ENCODE data around the gene CEPT1. TPM values are rescaled to one million over a fixed set of nuclear protein-coding genes. Genes with fewer than 3 reads are reported as not detected.

CEPT1 gene
- total and polyA plus RNA-seq, 2 experiments from 2014 or later = 22.3 to 51.7 TPM

DNA sequence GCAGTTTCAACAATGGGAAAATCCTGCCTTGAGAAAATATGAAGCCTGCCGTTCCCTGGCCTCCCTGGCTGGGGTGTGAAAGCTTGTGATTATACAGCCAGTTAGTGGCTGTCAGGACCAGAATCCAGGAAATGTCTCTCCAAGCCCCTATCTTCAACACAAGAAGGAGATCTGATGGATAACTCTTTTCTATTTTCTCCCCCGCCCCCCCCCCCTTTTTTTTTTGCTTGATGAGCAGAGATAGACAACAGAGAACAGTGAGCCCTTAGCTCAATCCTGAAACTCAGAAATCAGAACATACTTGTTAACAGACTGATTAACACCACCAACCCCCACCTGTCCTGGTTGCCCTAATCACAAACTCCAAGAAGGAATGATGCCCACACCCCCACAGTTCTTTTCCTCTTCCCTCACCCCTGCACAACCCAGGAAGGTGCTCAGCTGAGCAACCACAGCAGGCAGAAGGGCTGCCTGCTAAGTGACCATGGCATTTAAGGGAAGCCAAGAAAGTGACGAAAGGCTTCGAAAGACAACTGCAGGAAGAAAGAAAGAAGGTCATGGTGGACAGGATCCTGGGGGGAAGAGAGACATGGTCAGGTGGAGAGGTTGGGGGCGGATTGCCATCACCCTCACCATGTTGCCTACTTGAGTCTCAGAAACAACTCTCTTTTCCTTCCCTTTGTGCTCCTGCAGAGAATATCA, 72.8 kb downstream of the CEPT1 start:
- Histone ChIP-seq H3K27ac (peak overlapping the region; percentile 55), H3K36me3 (replicated peaks; ENCODE audit: insufficient read depth, low read depth) (no peaks in the 10 kb centered on the region)

DNA sequence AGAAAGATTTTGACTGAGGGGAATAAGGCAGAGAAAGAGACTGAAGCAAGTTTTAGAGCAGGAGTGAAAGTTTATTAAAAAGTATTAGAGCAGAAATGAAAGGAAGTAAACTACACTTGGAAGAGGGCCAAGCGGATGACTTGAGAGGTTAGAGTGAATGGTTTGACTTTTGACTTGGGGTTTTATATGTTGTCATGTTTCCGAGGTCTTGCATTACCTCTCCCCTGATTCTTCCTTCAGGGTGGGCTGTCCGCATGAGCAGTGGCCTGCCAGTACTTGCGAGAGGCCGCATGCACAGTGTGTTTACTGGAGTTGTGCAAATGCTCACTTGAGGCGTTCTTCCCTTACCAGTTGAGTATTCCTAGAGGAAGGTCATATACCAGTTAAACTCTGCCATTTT, 73.4 kb downstream of the CEPT1 start:
- no peak for DNase-seq (ENCODE audit: low spot score)
- Histone ChIP-seq H3K4me3 (no peak overlapping the region), H3K27ac (peak overlapping the region; percentile 75), H3K9me2 (replicated peaks; ENCODE audit: insufficient read depth) (no peaks in the 10 kb centered on the region), H3K36me3 (replicated peaks; ENCODE audit: insufficient read depth, low read depth) (no peaks in the 10 kb centered on the region), H2AFZ (no peak overlapping the region), H3K27me3 (no peaks in the 10 kb centered on the region), H4K20me1 (ENCODE audit: insufficient read depth, poor library complexity, severe bottlenecking) (no peaks in the 10 kb centered on the region), H3K79me2 (no peaks in the 10 kb centered on the region), H3K4me2 (no peak overlapping the region), H3K4me1 (ENCODE audit: insufficient read depth) (peaks cover 24% of the 10 kb centered on the region), H3K9me3 (ENCODE audit: low read depth) (no peaks in the 10 kb centered on the region)
- TF ChIP-seq, protein P1, sequence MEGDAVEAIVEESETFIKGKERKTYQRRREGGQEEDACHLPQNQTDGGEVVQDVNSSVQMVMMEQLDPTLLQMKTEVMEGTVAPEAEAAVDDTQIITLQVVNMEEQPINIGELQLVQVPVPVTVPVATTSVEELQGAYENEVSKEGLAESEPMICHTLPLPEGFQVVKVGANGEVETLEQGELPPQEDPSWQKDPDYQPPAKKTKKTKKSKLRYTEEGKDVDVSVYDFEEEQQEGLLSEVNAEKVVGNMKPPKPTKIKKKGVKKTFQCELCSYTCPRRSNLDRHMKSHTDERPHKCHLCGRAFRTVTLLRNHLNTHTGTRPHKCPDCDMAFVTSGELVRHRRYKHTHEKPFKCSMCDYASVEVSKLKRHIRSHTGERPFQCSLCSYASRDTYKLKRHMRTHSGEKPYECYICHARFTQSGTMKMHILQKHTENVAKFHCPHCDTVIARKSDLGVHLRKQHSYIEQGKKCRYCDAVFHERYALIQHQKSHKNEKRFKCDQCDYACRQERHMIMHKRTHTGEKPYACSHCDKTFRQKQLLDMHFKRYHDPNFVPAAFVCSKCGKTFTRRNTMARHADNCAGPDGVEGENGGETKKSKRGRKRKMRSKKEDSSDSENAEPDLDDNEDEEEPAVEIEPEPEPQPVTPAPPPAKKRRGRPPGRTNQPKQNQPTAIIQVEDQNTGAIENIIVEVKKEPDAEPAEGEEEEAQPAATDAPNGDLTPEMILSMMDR (IDR thresholded peaks at IDR 0.05; ENCODE audit: poor library complexity) = no peak
- TF ChIP-seq EZH2phosphoT487 (IDR thresholded peaks at IDR 0.05; ENCODE audit: low read depth, severe bottlenecking, unreplicated experiment) (no peak), EZH2 (IDR thresholded peaks at IDR 0.05; ENCODE audit: borderline replicate concordance) (no peak)
- WGBS (ENCODE audit: low lambda C conversion rate, missing lambda C conversion rate) = 91% methylated on average over 6 of the region's 6 CpGs

More for the DNA sequence above, 72.8 kb downstream of the CEPT1 start:
- WGBS (ENCODE audit: low lambda C conversion rate, missing lambda C conversion rate) = 74% methylated on average over 5 of the region's 5 CpGs
- DNase-seq (ENCODE audit: low spot score) = no peak
- no peaks in the 10 kb centered on the region for H3K27me3 ChIP-seq
- no peak overlapping the region for H3K4me2 ChIP-seq
- H3K9me3 ChIP-seq (ENCODE audit: low read depth) = no peaks in the 10 kb centered on the region
- H2AFZ ChIP-seq = no peak overlapping the region
- H4K20me1 ChIP-seq (ENCODE audit: insufficient read depth, poor library complexity, severe bottlenecking) = no peaks in the 10 kb centered on the region
- no peak overlapping the region for H3K4me3 ChIP-seq
- TF ChIP-seq EZH2phosphoT487 (IDR thresholded peaks at IDR 0.05; ENCODE audit: low read depth, severe bottlenecking, unreplicated experiment) (no peak), EZH2 (IDR thresholded peaks at IDR 0.05; ENCODE audit: borderline replicate concordance) (no peak)
- TF ChIP-seq, protein P1 (IDR thresholded peaks at IDR 0.05; ENCODE audit: poor library complexity) = no peak
- peaks cover 24% of the 10 kb centered on the region for H3K4me1 ChIP-seq (ENCODE audit: insufficient read depth)
- no peaks in the 10 kb centered on the region for H3K79me2 ChIP-seq
- no peaks in the 10 kb centered on the region for H3K9me2 ChIP-seq (replicated peaks; ENCODE audit: insufficient read depth)

DNA sequence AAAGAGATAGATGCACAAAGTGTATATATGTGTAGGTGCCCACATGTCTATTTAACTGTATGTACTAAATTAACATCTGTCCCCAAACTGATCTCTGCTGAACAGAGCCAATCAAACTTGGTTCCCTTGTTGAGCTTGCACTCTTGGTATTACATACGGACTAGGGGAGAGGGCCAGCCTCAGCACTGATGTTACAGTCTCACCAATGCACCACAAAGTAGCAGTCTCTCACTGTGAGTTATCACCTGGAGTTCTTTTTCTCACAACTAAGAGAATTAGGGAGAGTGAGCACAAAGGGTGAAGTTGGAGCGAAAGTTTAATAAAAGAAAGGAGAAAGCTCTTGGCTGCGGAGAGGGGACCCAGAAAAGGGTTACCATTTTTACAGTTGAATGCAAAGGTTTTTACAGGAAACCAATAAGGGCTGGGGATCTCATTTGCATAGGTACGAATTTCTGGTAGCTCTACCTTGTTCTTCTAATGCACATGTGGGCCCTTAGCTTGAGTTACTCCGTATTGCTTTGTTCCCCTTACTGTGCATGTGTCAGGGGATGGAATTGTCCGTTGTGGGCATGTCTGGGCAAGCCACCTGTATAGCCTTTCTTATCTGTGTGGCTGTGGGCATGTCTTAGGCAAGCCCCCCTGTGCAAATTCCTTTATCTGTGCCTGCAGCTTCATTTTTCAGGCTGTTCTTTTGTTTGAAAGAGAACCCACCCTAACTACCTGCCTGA, 74.2 kb downstream of the CEPT1 start:
- H3K9me2 ChIP-seq (replicated peaks; ENCODE audit: insufficient read depth) = no peaks in the 10 kb centered on the region
- no peak overlapping the region for H3K4me2 ChIP-seq
- H3K27me3 ChIP-seq = no peaks in the 10 kb centered on the region
- no peak overlapping the region for H2AFZ ChIP-seq
- peaks cover 24% of the 10 kb centered on the region for H3K4me1 ChIP-seq (ENCODE audit: insufficient read depth)
- no peaks in the 10 kb centered on the region for H3K79me2 ChIP-seq
- peak overlapping the region; percentile 75 for H3K27ac ChIP-seq
- WGBS (ENCODE audit: low lambda C conversion rate, missing lambda C conversion rate) = 72% methylated on average over 6 of the region's 6 CpGs
- TF ChIP-seq, protein P1 (IDR thresholded peaks at IDR 0.05; ENCODE audit: poor library complexity) = no peak
- TF ChIP-seq EZH2 (IDR thresholded peaks at IDR 0.05; ENCODE audit: borderline replicate concordance) = no peak
- TF ChIP-seq EZH2phosphoT487 (IDR thresholded peaks at IDR 0.05; ENCODE audit: low read depth, severe bottlenecking, unreplicated experiment) = no peak
- H3K36me3 ChIP-seq (replicated peaks; ENCODE audit: insufficient read depth, low read depth) = no peaks in the 10 kb centered on the region
- no peak overlapping the region for H3K4me3 ChIP-seq
- H4K20me1 ChIP-seq (ENCODE audit: insufficient read depth, poor library complexity, severe bottlenecking) = no peaks in the 10 kb centered on the region
- no peak for DNase-seq (ENCODE audit: low spot score)
- no peaks in the 10 kb centered on the region for H3K9me3 ChIP-seq (ENCODE audit: low read depth)

Measured in hepatocyte (in vitro differentiated cells).